Fibroblast of skin of left biceps (primary cell): ENCODE measurements around the gene GPRC5A.

Source experiments
- DNase-seq, 2 experiments: peaks; one replicate each; pipeline ENCODE4 v3.0.0-alpha.2; 2013; ENCODE audit warnings: low read depth in 2 of 2

Gene GPRC5A

DNA sequence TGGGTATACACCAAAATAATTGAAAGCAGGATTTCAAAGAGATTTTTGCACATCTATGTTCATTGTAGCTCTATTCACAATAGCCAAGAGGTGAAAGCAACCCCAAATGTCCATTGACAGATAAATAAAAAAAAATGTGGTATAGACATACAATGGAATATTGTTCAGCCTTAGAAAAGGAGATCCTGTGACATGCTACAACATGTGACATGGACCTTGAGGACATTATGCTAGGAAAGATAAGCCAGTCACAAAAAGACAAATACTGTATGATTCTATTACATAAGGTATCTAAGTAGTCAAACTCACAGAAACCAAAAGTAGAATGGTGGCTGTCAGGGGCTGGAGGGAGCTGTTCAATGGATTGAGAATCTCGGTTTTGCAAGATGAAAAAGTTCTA is 48.5 kb downstream of the GPRC5A start:
- DNase-seq = no peak

- no peak for DNase-seq
These were observed 50.3 kb downstream of the GPRC5A start for GRCh38 chr12:12941450-12942350.

GRCh38 chr12:12943586-12944260 is 52.4 kb downstream of the GPRC5A start:
- DNase-seq = no peak

- no peak for DNase-seq
These were observed 54.2 kb downstream of the GPRC5A start for GRCh38 chr12:12945591-12945990.

- DNase-seq = no peak
These were observed 55.5 kb downstream of the GPRC5A start for GRCh38 chr12:12946686-12947355.

GRCh38 chr12:12947902-12948301 is 56.5 kb downstream of the GPRC5A start:
- no peak for DNase-seq

DNA sequence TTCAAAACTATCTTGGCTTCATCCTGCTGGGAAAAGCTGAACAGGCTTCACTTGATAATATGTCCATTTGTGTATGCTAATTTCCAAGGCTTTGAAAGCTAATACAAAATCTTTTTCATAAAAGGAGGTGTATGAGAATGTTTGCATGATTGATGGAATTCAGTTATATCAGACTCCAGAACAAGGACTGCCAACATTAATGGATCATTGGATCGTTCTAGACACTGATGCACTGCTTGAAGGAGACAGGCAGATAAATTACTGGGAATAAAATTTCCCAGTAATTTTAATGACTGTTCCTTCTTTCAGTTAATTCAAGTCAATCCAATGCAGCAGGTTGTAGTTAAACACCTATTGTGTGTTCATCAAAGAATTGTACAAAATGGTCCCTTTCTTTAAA is 60.1 kb downstream of the GPRC5A start:
- DNase-seq = no peak

DNA sequence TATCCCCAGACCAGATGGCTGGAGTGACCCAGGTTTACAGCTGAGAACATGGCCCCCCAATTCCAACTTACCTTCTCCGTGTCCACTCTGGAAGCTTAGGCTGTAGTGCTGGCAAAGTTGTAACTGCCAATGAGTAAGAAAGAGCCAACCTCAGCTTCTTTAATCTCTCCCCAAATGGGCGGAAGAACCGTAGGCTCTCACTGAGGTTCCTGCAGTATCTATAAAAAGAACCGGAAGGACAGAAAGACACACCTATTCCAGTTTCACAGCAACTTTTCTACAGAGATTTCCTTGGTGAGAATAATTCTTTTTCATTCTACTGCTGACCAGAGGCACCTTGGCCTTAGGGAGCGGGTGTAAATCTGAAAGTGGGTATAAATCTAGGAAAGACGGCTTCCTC is 60.7 kb downstream of the GPRC5A start, which contains the start of gene GPRC5D:
TSS of gene GPRC5D (minus strand) at position 135 of the 400 bp plus-strand sequence. CDS start 1,786 bp downstream, outside the sequence.
- no peak for DNase-seq

GRCh38 chr12:12954356-12954755 is 63.0 kb downstream of the GPRC5A start:
- DNase-seq = no peak

DNA sequence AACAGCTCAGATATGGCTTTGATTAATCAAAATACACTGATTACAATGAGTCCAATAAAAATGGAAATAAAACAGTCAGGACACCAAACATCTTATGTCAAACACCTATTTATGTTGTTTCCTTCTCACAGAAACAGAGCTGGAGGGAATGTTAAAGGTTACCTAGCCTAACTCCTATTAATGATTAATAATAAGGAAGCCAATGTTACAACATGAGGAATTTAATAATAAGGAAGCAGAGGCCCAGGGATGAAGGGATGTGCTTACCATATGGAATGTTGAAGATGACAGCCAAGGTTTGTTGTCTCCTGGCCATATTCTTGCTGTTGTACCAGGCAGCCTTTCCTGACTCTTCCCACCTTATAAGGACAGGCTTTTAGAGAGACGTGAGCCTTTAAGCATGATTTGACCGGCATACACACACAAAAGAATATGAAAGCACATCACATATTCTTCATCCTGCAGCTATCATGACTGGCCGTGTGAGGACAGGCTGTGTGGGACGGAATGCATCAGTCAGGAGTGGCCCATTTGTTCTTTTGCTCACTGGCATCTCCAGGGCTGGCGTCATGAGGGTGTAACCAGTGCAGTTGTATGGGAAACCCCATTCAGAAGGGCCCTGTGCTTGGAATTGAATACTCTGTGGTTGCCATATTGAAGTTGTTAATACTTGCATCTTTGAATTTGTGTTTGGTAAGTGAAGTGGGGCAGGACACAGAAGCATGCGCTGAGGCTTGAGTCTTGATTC is 63.7 kb downstream of the GPRC5A start:
- no peak for DNase-seq

DNA sequence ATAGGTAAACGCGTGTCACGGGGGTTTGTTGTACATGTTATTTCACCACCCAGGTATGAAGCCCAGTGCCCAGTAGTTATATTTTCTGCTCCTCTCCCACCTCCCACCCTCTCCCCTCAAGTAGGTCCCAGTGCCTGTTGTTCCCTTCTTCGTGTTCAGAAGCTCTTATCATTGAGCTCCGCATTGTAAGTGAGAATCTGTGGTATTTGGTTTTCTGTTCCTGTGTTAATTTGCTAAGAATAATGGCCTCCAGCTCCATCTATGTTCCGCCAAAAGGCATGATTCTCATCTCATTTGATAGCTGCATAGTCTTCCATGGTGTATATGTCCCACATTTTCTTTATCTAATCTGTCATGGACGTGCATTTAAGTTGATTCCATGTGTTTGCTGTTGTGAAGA is 67.5 kb downstream of the GPRC5A start:
- no peak for DNase-seq

DNA sequence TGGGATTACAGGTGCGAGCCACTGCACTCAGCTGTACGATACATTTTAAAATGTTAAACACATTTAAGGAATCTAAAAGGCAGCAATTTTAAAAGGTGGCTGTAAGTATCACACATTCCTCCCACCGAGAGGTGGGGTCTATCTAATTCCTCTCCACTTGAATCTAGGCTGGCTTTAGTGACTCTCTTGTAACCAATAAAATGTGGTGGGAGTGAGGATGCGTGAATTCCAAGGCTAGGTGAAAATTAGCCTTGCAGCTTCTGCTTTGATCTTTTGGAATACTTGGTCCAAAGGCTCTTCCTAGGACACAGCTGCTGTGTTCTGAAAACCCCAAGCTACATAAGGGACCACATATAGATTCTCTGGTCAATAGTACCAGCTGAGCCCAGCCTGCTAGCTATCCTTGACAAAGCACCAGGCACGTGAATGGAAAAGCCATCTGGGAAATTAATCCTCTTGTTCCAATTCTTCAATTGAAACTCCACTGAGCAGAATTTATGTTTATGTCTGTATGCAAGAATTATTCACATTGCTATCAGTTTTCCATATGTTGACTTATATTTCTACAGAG is 69.4 kb downstream of the GPRC5A start:
- DNase-seq = no peak

DNA sequence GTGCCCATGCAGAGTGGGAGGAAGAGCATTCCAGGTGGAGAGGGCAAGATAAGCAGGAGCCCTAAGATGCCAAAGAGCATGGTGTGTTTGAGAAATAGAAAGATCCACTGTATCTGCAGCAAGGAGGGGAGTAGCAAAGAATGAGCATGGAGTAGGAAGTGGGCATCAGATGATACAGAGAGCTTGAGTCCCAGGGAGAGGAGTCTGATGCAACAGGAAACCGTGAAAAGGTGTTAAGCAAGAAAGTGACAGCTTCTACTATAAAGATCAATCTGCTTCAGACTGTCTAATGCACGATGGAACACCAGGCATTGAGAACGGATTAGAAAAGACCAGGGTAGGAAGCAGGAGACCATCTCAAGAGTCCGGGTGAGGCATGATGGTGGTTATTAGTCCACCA is 72.9 kb downstream of the GPRC5A start:
- no peak for DNase-seq

- DNase-seq = no peak
These were observed 74.5 kb downstream of the GPRC5A start for GRCh38 chr12:12965836-12966235.
